ENCODE data around the gene CNOT6.
"Not testable (repeated sequence)": the region's sequence is repeated elsewhere in the genome, so short reads cannot be mapped to it uniquely, and the experiment has no call there.

DNA sequence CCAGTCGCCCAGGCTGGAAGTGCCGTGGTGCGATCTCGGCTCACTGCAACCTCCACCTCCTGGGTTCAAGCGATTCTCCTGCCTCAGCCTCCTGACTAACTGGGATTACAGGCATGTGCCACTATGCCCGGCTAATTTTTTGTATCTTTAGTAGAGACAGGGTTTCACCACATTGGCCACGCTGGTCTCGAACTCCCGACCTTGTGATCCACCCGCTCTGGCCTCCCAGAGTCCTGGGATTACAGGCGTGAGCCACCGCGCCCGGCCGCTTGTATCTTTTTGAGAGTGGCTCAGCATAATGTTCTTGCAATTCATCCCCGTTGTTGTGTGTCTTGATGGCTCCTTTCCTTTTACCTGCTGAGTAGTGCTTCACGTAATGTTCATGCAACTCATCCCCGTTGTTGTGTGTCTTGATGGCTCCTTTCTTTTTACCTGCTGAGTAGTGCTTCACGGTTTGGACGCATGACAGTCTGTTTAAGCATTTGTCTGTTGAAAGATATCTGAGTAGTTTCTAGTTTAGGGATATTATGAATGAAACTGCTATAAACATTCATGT is 18.1 kb upstream of the CNOT6 start:
- TF ChIP-seq, protein P1, sequence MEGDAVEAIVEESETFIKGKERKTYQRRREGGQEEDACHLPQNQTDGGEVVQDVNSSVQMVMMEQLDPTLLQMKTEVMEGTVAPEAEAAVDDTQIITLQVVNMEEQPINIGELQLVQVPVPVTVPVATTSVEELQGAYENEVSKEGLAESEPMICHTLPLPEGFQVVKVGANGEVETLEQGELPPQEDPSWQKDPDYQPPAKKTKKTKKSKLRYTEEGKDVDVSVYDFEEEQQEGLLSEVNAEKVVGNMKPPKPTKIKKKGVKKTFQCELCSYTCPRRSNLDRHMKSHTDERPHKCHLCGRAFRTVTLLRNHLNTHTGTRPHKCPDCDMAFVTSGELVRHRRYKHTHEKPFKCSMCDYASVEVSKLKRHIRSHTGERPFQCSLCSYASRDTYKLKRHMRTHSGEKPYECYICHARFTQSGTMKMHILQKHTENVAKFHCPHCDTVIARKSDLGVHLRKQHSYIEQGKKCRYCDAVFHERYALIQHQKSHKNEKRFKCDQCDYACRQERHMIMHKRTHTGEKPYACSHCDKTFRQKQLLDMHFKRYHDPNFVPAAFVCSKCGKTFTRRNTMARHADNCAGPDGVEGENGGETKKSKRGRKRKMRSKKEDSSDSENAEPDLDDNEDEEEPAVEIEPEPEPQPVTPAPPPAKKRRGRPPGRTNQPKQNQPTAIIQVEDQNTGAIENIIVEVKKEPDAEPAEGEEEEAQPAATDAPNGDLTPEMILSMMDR (IDR thresholded peaks at IDR 0.05): not testable (repeated sequence)
- not testable (repeated sequence) for TF ChIP-seq REST (IDR thresholded peaks at IDR 0.05; ENCODE audit: insufficient read depth in 1 of 2, low read depth in 2 of 2, low read length in 1 of 2)
